ENCODE measurements around the gene DNAH17.

The DNAH17 gene

DNA sequence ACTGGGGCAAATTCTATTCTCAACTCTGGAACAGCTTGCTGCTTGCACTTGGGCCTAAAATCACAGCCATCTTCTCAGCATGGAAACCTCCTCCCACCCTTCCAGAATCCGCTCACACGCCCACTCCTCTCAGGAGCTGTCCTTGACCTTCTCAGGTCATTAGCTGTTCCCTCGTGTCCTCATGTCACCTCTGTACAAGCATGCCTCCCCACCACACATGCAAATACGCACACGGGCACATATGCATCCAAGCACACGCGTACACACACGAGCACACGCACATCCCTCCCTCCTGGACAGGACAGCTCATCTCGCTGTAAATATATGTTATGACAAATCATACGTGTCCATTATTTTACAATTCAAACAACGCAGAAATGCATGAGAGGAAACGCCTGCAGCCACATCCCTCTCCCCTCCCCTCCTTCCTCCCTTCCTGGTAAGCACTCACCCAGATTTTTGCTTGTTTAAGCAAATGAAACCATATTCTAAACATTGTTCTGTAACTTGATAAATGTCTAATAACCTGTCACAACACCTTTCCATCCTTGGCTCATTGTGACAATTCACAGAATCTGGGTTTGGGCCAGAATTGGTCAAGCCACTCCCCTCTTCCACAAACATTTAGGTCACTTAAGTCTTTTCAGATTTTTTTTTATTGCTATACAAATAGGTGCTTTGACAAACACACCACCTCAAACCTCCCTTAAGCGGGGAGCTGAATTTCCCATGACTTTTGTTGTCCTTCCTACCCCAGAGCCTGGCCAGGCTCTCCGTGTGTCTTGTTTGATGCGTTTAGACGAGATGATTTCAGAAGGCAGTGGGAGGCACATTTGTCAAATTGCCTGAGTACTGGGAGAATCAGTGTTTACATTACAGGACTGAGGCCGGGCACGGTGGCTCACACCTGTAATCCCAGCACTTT, 41.7 kb downstream of the DNAH17 start (continued):
- TF ChIP-seq REST (tag by site-specific recombination; IDR thresholded peaks at IDR 0.05) (no peak), ZNF239 (tag by site-specific recombination; IDR thresholded peaks at IDR 0.05) (no peak), WT1 (tag by site-specific recombination; IDR thresholded peaks at IDR 0.05) (peak; percentile 78), KLF1 (tag by site-specific recombination; IDR thresholded peaks at IDR 0.05) (peak; percentile 84), BCL11B (tag by site-specific recombination; IDR thresholded peaks at IDR 0.05; ENCODE audit: low read depth) (no peak), ZNF623 (tag by site-specific recombination; IDR thresholded peaks at IDR 0.05) (no peak), KLF9 (tag by site-specific recombination; IDR thresholded peaks at IDR 0.05; ENCODE audit: low read depth) (peak; percentile 32), GLIS1 (tag by site-specific recombination; IDR thresholded peaks at IDR 0.05) (peak; percentile 59), REPIN1 (tag by site-specific recombination; IDR thresholded peaks at IDR 0.05; ENCODE audit: low read depth) (no peak), ZNF311 (tag by site-specific recombination; IDR thresholded peaks at IDR 0.05; ENCODE audit: borderline replicate concordance) (no peak), ZNF341 (tag by site-specific recombination; IDR thresholded peaks at IDR 0.05; ENCODE audit: low read depth) (peak; percentile 36; the same call in 1 of the 2 replicates), PRDM1 (tag by site-specific recombination; IDR thresholded peaks at IDR 0.05) (no peak), ZNF16 (tag by site-specific recombination; IDR thresholded peaks at IDR 0.05; ENCODE audit: low read depth) (no peak), ZNF366 (tag by site-specific recombination; conservative IDR thresholded peaks at IDR 0.05) (peak; percentile 47), ZNF600 (tag by site-specific recombination; IDR thresholded peaks at IDR 0.05) (0 out of 2 replicates have a peak, but pooled peaks have one; percentile 29), ZNF654 (tag by site-specific recombination; IDR thresholded peaks at IDR 0.05; ENCODE audit: low read depth) (no peak), EGR2 (tag by site-specific recombination; IDR thresholded peaks at IDR 0.05; ENCODE audit: low read depth) (peak; percentile 73)
- TF ChIP-seq, protein P1, sequence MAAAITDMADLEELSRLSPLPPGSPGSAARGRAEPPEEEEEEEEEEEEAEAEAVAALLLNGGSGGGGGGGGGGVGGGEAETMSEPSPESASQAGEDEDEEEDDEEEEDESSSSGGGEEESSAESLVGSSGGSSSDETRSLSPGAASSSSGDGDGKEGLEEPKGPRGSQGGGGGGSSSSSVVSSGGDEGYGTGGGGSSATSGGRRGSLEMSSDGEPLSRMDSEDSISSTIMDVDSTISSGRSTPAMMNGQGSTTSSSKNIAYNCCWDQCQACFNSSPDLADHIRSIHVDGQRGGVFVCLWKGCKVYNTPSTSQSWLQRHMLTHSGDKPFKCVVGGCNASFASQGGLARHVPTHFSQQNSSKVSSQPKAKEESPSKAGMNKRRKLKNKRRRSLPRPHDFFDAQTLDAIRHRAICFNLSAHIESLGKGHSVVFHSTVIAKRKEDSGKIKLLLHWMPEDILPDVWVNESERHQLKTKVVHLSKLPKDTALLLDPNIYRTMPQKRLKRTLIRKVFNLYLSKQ (tag by site-specific recombination; IDR thresholded peaks at IDR 0.05; ENCODE audit: borderline replicate concordance), result no peak
- TF ChIP-seq, protein P2, sequence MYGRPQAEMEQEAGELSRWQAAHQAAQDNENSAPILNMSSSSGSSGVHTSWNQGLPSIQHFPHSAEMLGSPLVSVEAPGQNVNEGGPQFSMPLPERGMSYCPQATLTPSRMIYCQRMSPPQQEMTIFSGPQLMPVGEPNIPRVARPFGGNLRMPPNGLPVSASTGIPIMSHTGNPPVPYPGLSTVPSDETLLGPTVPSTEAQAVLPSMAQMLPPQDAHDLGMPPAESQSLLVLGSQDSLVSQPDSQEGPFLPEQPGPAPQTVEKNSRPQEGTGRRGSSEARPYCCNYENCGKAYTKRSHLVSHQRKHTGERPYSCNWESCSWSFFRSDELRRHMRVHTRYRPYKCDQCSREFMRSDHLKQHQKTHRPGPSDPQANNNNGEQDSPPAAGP (tag by site-specific recombination; IDR thresholded peaks at IDR 0.05), result peak; percentile 74

DNA sequence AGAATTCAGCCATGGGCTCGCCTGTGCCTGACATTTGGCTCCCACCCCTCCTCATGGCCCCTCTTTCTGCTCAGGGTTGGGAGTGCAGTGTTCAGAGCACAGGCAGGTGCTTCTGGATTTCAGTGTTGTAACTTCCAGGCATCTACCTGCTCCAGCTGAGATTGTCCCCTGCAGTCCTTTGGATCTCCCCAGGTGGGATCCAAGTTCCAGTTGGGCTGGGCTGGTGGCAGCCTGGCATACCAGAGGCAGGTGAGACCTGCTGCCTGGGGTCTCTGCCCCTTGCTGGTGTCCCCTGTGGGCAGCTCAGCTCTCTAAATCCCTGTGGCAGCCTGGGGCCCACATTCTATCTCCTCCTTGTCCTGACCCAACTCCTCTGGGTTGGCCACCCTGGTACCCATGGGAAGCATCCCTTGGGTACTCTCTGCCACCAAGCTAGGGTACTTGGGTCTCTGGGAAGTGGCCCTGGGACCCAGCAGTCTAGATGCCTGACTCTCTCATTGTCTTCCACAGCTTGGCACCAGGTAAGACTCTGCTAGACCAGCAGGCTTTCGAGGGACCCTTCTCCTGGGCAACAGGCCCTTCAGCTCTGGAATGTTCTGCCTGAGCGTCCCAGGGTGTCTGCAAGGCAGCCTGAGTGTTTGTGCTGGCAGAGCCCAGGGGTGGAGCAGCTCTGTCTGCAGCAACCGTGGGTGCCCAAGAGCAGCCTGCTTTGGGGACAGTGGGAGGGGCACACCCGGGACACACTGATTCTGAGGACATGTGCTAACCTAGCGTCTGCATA, 42.5 kb downstream of the DNAH17 start:
- H3K9me3 ChIP-seq (ENCODE audit: control insufficient read depth, insufficient read depth, low read depth, low read length), result no peaks in the 10 kb centered on the region
- POLR2A ChIA-PET, result no interaction called here
- no peak overlapping the region for H3K4me3 ChIP-seq (ENCODE audit: low read depth, low read length)
- H3K4me1 ChIP-seq (ENCODE audit: control insufficient read depth, insufficient read depth, low read length), result peaks cover 11% of the 10 kb centered on the region
- H3K27ac ChIP-seq (ENCODE audit: extremely low read depth, low read depth, low read length), result no peak overlapping the region
- no peaks in the 10 kb centered on the region for H3K36me3 ChIP-seq (ENCODE audit: control insufficient read depth in 2 of 2, insufficient read depth in 1 of 2, low read length in 2 of 2)
- CTCF ChIA-PET, result interaction anchor here (0.6 kb wide), 1 partner anchor 213 kb away, joined by 6 read pairs; no protein-coding TSS in a partner anchor
- peak; percentile 55 for TF ChIP-seq ZIC2 (tag by site-specific recombination; IDR thresholded peaks at IDR 0.05)
- no peak for TF ChIP-seq ZNF510 (tag by site-specific recombination; IDR thresholded peaks at IDR 0.05; ENCODE audit: insufficient replicate concordance)
- no peak for TF ChIP-seq ZNF416 (tag by site-specific recombination; IDR thresholded peaks at IDR 0.05)
- no peak for TF ChIP-seq PRDM6 (tag by site-specific recombination; IDR thresholded peaks at IDR 0.05)

All from HEK293 (cell line).